GM10266 (cell line): ENCODE measurements around the gene CENPM.
A peak's percentile ranks its signal among the peaks of the same experiment; 100 is the strongest.
"Not testable (repeated sequence)": the region's sequence is repeated elsewhere in the genome, so short reads cannot be mapped to it uniquely, and the experiment has no call there.

ENCODE experiments used
- DNase-seq: peaks from one replicate; pipeline ENCODE4 v3.0.0; 2012; ENCODE audit errors: extremely low spot score
- TF ChIP-seq, protein P1 (sequence below): IDR thresholded peaks from 2 replicates; pipeline ENCODE4 v1.5.1; 2012; ENCODE audit warnings: mild to moderate bottlenecking, low read depth; ENCODE audit not compliant: control insufficient read depth, insufficient read depth; ENCODE audit errors: missing control alignments

The CENPM gene

DNA sequence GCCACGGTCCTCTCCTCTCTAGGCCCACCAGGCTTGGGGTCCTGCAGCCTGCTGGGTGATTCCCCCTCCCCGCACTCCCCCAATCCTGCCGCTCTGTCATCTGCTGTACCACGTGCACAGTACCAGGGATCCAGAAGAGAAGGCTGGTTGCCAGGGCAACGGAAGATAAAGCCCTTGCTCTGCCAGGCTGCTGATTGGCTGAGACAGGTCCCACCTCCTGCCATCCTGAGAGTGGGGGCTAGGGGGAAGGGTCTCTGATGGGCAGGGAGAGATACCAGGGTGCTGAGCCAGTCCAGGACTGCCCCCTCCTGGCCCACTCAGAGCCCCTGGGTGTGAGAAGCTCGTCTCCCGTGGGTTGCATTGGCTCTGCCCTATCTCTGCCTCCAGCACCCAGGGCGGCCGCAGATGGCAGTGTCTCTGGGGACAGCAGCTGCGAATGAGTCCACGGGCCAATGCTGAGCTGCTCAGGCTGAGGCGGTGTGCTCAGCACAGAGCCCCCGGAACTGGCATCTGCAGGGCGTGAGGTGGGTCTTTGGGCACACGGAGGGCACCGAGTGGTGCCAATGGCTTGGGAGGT lies 5.0 kb upstream of the CENPM start, which contains the start of gene SMIM45:
SMIM45 (plus strand) TSS at position 253 of the 577 bp plus-strand sequence.
- TF ChIP-seq, protein P1, sequence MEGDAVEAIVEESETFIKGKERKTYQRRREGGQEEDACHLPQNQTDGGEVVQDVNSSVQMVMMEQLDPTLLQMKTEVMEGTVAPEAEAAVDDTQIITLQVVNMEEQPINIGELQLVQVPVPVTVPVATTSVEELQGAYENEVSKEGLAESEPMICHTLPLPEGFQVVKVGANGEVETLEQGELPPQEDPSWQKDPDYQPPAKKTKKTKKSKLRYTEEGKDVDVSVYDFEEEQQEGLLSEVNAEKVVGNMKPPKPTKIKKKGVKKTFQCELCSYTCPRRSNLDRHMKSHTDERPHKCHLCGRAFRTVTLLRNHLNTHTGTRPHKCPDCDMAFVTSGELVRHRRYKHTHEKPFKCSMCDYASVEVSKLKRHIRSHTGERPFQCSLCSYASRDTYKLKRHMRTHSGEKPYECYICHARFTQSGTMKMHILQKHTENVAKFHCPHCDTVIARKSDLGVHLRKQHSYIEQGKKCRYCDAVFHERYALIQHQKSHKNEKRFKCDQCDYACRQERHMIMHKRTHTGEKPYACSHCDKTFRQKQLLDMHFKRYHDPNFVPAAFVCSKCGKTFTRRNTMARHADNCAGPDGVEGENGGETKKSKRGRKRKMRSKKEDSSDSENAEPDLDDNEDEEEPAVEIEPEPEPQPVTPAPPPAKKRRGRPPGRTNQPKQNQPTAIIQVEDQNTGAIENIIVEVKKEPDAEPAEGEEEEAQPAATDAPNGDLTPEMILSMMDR, result no peak
- DNase-seq, result no peak

DNA sequence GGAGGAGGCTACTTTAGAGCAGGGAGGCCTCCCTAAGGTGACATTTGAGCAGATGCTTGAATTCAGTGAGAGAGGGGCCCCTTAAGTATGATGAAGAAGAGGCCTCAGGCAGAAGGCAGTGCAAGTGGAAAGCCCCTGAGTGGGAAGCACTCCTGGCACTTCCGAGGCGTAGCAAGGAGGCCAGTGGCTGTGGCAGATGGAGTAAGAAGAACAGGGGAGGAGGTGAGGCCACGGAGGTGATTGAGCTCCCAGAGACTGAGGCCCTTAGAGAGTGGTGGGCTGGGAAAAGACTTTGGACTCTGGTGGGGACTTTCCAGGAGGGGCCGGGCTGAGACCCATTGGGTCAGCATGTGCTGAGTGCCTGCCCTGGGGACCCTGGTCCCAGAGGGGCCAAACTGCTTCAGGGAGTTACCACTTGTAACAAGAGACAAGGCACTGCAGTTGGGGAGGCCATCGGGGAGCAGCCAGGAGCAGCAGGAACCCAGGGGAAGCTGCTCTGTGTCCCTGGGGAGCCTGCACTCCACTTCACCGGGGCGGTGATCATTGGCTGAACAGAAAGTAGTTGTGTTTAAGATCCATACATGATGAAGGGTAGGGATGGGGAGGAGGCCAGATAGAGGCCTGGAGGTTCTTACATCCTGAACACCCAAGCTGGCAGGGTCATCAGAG lies 2.5 kb upstream of the CENPM start:
- TF ChIP-seq, protein P1, result no peak
- no peak for DNase-seq

DNA sequence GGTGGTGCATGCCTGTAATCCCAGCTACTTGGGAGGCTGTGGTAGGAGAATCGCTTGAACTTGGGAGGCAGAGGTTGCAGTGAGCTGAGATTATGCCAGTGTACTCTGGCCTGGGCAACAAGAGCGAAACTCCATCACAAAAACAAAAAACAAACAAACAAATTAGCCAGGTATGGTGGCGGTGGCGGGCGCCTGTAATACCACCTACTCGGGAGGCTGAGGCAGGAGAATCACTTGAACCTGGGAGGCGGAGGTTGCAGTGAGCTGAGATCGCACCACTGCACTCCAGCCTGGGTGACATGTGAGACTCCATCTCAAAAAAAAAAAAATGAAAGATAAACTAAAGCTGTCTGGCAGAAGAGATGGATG lies 2.0 kb upstream of the CENPM start:
- not testable (repeated sequence) for DNase-seq

DNA sequence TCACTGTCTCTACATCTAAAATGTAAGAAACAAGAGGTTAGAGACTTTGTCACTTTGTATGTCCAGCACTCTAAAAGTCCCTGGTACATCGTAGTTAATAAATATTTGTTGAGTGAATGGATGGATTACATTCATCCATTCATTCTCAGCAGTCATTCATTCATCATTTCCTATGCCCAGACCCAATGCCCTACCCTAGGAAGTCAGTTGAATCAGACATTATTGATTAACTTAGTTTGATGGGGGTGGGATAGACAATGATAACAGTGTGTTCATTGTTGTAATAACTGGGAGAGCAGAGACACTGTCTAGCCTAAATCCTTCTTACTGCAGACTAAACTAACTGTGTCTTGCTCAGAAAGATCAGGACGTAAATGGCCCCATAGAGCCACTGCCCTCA lies 1.2 kb upstream of the CENPM start:
- no peak for DNase-seq
- TF ChIP-seq, protein P1, result no peak

DNA sequence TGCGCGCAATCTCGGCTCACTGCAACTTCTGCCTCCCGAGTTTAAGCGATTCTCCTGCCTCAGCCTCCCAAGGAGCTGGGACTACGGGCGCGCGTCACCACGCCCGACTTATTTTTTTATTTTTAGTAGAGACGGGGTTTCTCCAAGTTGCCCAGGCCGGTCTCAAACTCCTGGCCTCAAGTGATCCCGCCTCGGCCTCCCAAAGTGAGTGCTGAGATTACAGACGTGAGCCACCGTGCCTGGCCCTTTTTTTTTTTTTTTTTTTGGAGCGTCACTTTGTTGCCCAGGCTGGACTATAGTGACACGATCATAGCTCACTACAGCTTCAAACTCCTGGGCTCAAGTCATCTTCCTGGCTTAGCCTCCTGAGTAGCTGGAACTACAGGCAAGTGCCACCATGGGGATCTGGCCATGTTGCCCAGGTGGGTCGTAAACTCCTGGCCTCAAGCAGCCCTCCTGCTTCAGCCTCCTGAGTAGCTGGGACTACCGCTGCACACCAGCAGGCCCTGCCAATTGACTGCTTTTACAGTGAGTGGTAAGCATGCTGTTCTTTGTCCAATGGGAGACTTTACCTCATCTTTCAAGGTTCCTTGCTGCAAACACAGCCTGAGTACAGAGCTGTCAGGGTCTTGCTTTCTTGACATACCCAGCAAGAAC lies 600 bp upstream of the CENPM start:
- DNase-seq, result no peak
- TF ChIP-seq, protein P1, result no peak

DNA sequence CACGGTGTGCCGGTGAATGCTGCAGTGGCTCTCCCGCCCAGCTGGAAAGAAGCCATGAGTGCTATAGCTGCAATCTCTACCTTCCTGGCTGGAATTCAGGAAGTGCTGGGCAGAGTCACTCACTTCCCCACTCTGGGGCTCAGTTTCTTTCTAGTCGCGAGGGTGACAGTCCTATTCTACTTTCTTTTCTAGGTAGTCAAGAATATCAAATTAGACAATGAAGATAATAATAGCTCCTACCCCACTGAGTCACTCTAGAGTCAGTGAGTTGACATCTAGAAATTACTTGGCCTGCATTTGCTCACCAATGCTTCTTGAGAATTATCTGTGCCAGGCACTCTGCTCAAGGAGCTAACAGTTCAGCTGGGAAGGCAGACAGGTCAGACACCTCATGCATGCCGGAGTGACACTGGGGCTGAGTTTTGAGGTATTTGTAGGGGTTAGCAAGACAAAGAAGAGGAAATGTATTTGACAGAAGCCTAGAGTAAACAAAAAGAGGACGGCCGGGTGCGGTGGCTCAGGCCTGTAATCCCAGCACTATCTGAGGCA lies 3.2 kb downstream of the CENPM start:
- no peak for DNase-seq
- TF ChIP-seq, protein P1, result no peak

DNA sequence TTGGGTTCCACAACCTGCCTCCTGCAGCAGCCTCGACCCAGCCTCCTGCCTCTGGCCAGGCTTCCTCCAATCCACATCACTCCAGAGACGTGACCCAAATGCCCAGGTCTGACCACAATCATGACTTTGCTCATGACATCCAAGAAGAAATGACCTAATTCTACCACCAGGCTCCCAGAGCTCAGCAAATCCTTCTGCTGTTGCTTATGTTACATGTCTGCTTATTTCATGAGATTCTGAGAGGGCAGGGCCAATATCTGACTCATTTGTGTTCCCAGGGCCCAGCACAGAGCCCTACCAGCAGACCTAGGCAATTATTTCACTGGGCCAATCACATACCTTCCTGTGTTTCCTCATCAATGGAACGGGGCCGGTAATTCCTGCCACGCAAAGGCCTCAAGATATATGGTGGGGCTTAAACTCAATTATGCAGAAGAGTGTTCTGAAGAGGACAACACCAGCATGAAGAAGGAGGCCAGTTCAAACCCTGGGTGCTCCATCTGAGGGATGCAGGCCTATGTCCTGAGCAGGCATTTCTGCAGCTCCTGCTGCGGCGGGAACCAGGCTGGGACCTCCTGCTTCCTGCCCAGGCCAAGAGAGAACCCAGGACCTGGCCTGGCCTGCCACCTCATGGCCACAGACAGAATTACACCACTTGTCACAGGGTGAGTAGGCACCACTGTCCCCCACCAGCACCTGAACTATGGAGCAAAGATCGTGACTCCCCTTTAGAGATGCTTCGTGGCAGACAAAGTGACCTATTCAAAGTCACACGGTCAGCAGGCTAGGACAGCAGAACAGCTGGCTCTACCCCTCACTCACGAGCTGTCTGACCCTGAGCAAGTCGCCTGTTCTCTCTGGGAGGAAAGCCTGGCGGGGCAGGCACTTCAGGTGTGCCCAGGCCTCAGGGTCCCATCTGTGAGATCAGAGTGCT lies 5.9 kb downstream of the CENPM start:
- DNase-seq, result peak; percentile 67
- TF ChIP-seq, protein P1, result peak; percentile 94
